ENCODE results near the gene BAIAP3. TPM values are rescaled to one million over a fixed set of nuclear protein-coding genes. Genes with fewer than 3 reads are reported as not detected.

The BAIAP3 gene
- total RNA-seq, 2 experiments from 2014 or later = 19.6 to 21.5 TPM

GRCh38 chr16:1389762-1390161 lies 56.3 kb downstream of the BAIAP3 start:
- H3K36me3 ChIP-seq (ENCODE audit: insufficient read depth, low read length) = peaks cover 54% of the 10 kb centered on the region
- no peak overlapping the region for H3K27ac ChIP-seq (ENCODE audit: low read depth in 1 of 2, low read length in 2 of 2)
- ChIA-PET POLR2A (no interaction called here), CTCF (no interaction called here)
- intact Hi-C loops (cut with DNase I, micrococcal nuclease) = no loop called here
- H3K27me3 Mint-ChIP-seq = no peaks in the 10 kb centered on the region
- no peak overlapping the region for H3K27ac Mint-ChIP-seq
- no peaks in the 10 kb centered on the region for H3K9me3 Mint-ChIP-seq
- H3K4me1 Mint-ChIP-seq (ENCODE audit: low read depth) = no peaks in the 10 kb centered on the region
- no peaks in the 10 kb centered on the region for H3K27me3 ChIP-seq (ENCODE audit: control insufficient read depth in 1 of 2, insufficient read depth in 2 of 2, low read length in 2 of 2)
- no peaks in the 10 kb centered on the region for H3K9me3 ChIP-seq (ENCODE audit: control insufficient read depth in 1 of 2, insufficient read depth in 1 of 2, low read length in 2 of 2)
- ATAC-seq (ENCODE audit: poor library complexity) = no peak
- H3K4me3 Mint-ChIP-seq = no peak overlapping the region
- DNase-seq = no peak
- peaks cover 31% of the 10 kb centered on the region for H3K36me3 Mint-ChIP-seq (ENCODE audit: low read depth)
- no peak overlapping the region for H3K4me3 ChIP-seq (ENCODE audit: low read length)
- TF ChIP-seq CTCF (IDR thresholded peaks at IDR 0.05) = no peak
- H3K4me1 ChIP-seq (ENCODE audit: insufficient read depth, low read length) = peaks cover 3% of the 10 kb centered on the region

DNA sequence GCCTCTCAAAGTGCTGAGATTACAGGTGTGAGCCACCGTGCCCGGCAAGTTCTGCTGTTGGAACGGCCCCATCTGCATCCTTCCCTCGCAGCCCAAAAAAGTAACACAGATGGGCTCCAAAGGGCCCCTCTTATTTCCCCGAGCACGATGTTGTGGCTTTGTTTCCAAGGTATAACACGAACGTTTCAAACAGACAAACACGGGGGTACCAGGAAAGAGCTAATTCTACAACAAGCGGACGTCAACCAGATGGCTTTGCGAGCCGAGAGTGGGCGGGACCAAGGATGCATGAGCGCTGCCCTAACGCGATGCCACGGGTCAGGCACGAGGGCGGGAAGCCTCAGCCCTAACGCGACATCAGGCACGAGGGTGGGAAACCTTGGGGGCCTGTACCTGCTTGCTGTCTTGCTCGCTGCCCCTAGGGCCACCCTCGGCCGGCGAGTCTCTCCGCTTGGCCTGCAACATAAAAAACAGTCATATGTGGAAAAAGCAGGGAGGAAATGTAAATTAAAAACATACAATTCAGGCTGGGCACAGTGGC lies 56.9 kb downstream of the BAIAP3 start:
- Histone ChIP-seq H3K4me3 (ENCODE audit: low read length) (no peak overlapping the region), H3K36me3 (ENCODE audit: insufficient read depth, low read length) (peaks cover 53% of the 10 kb centered on the region), H3K27ac (ENCODE audit: low read depth in 1 of 2, low read length in 2 of 2) (no peak overlapping the region), H3K27me3 (ENCODE audit: control insufficient read depth in 1 of 2, insufficient read depth in 2 of 2, low read length in 2 of 2) (no peaks in the 10 kb centered on the region), H3K4me1 (ENCODE audit: insufficient read depth, low read length) (peaks cover 3% of the 10 kb centered on the region), H3K9me3 (ENCODE audit: control insufficient read depth in 1 of 2, insufficient read depth in 1 of 2, low read length in 2 of 2) (no peaks in the 10 kb centered on the region)
- no peak for DNase-seq
- peaks cover 28% of the 10 kb centered on the region for H3K36me3 Mint-ChIP-seq (ENCODE audit: low read depth)
- H3K4me3 Mint-ChIP-seq = no peak overlapping the region
- ChIA-PET CTCF (no interaction called here), POLR2A (no interaction called here)
- H3K4me1 Mint-ChIP-seq (ENCODE audit: low read depth) = no peaks in the 10 kb centered on the region
- no peaks in the 10 kb centered on the region for H3K27me3 Mint-ChIP-seq
- no peak for TF ChIP-seq CTCF (IDR thresholded peaks at IDR 0.05)
- no peak overlapping the region for H3K27ac Mint-ChIP-seq
- H3K9me3 Mint-ChIP-seq = no peaks in the 10 kb centered on the region
- intact Hi-C loops (cut with DNase I, micrococcal nuclease) = no loop called here
- no peak for ATAC-seq (ENCODE audit: poor library complexity)

DNA sequence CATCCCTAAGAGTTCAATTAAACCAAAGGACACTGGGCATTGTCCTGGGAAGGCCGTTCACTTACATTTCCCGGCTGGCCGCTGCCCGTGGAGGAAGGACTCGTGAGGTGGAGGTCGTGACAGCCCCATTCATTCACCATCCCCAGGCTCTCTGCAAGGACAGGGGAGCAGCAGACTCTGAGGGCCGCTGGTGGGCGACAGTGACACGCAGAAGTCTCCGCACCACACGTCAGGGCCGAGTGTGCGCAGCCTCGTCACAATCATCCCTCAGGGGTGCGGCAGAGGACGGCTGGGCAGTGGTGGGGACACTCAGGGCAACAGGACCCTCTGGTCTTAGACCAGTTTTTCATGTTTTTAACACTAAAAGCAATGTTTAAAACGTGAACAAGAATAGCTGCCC lies 59.4 kb downstream of the BAIAP3 start:
- peaks cover 34% of the 10 kb centered on the region for H3K36me3 Mint-ChIP-seq (ENCODE audit: low read depth)
- no peak overlapping the region for H3K27ac Mint-ChIP-seq
- ATAC-seq (ENCODE audit: poor library complexity) (no peak), DNase-seq (no peak)
- H3K4me1 ChIP-seq (ENCODE audit: insufficient read depth, low read length) = peaks cover 3% of the 10 kb centered on the region
- peaks cover 55% of the 10 kb centered on the region for H3K36me3 ChIP-seq (ENCODE audit: insufficient read depth, low read length)
- H3K27me3 ChIP-seq (ENCODE audit: control insufficient read depth in 1 of 2, insufficient read depth in 2 of 2, low read length in 2 of 2) = no peaks in the 10 kb centered on the region
- intact Hi-C loops (cut with DNase I, micrococcal nuclease) = no loop called here
- TF ChIP-seq CTCF (IDR thresholded peaks at IDR 0.05) = no peak
- H3K9me3 ChIP-seq (ENCODE audit: control insufficient read depth in 1 of 2, insufficient read depth in 1 of 2, low read length in 2 of 2) = no peaks in the 10 kb centered on the region
- POLR2A ChIA-PET = no interaction called here
- H3K27ac ChIP-seq (ENCODE audit: low read depth in 1 of 2, low read length in 2 of 2) = no peak overlapping the region
- H3K9me3 Mint-ChIP-seq = no peaks in the 10 kb centered on the region
- H3K4me3 ChIP-seq (ENCODE audit: low read length) = no peak overlapping the region
- H3K4me1 Mint-ChIP-seq (ENCODE audit: low read depth) = no peaks in the 10 kb centered on the region
- CTCF ChIA-PET = interaction anchor here (1.0 kb wide), 1 partner anchor 29 kb away, joined by 3 read pairs; no protein-coding TSS in a partner anchor
- no peaks in the 10 kb centered on the region for H3K27me3 Mint-ChIP-seq
- H3K4me3 Mint-ChIP-seq = no peak overlapping the region

All from CD4-positive, alpha-beta T cell (primary cell).